Mesenchymal stem cell (in vitro differentiated cells and primary cell): ENCODE results near the gene SYDE2.

Experiments
- DNase-seq: peaks from one replicate; pipeline ENCODE4 v3.0.0-alpha.2; 2013
- H2AFZ ChIP-seq: one replicate; pipeline ENCODE4 v1.6.1; 2013; ENCODE audit warnings: low read depth, mild to moderate bottlenecking, control low read depth, inconsistent platforms, low read length, moderate library complexity
- H2AK5ac ChIP-seq: 2 replicates; pipeline ENCODE4 v1.6.1; 2013; ENCODE audit warnings: low read length, moderate library complexity, mild to moderate bottlenecking, inconsistent platforms; ENCODE audit not compliant: severe bottlenecking
- H2BK120ac ChIP-seq: one replicate; pipeline ENCODE4 v1.6.1; 2013; ENCODE audit warnings: low read depth, mild to moderate bottlenecking, inconsistent platforms, low read length, moderate library complexity
- H2BK12ac ChIP-seq, 2 experiments: one replicate each; pipeline ENCODE4 v1.6.1; 2013; ENCODE audit warnings: inconsistent platforms in 2 of 2, low read length in 2 of 2, mild to moderate bottlenecking in 2 of 2, moderate library complexity in 2 of 2, control low read depth in 1 of 2
- H2BK15ac ChIP-seq: one replicate; pipeline ENCODE4 v1.6.1; 2013; ENCODE audit warnings: mild to moderate bottlenecking, low read depth, inconsistent platforms; ENCODE audit not compliant: poor library complexity, severe bottlenecking
- H2BK5ac ChIP-seq: 2 replicates; pipeline ENCODE4 v1.6.1; 2013; ENCODE audit warnings: low read depth, mild to moderate bottlenecking, low read length, control low read depth, inconsistent platforms; ENCODE audit not compliant: poor library complexity, severe bottlenecking
- H3K14ac ChIP-seq, 2 experiments: one replicate each; pipeline ENCODE4 v1.6.1; 2013; ENCODE audit warnings: inconsistent platforms in 2 of 2, low read length in 2 of 2, control low read depth in 1 of 2, mild to moderate bottlenecking in 1 of 2, moderate library complexity in 1 of 2
- H3K18ac ChIP-seq, 2 experiments: one replicate each; pipeline ENCODE4 v1.6.1; 2013; ENCODE audit warnings: inconsistent platforms in 2 of 2, low read length in 2 of 2, control low read depth in 1 of 2, low read depth in 1 of 2, mild to moderate bottlenecking in 1 of 2
- H3K23ac ChIP-seq, 2 experiments: one replicate each; pipeline ENCODE4 v1.6.1; 2013; ENCODE audit warnings: inconsistent platforms in 2 of 2, low read length in 2 of 2, mild to moderate bottlenecking in 2 of 2, moderate library complexity in 2 of 2, control low read depth in 1 of 2
- H3K27ac ChIP-seq: 2 replicates; pipeline ENCODE4 v1.5.1; 2013; ENCODE audit warnings: mild to moderate bottlenecking, moderate library complexity, low read length, control low read depth, inconsistent platforms; ENCODE audit not compliant: poor library complexity, severe bottlenecking
- H3K27me3 ChIP-seq, 2 experiments: 2 replicates each; pipeline versions ENCODE4 v1.6.1 to v1.7.0; 2013; ENCODE audit warnings: low read length in 2 of 2, mild to moderate bottlenecking in 2 of 2, moderate library complexity in 2 of 2, control low read depth in 1 of 2, inconsistent platforms in 1 of 2; ENCODE audit not compliant: control insufficient read depth in 1 of 2, insufficient read depth in 1 of 2
- H3K36me3 ChIP-seq, 2 experiments: 2 replicates each; pipeline versions ENCODE4 v1.6.1 to v1.7.0; 2013; ENCODE audit warnings: low read length in 2 of 2, control low read depth in 1 of 2, inconsistent platforms in 1 of 2, low read depth in 1 of 2, mild to moderate bottlenecking in 1 of 2; ENCODE audit not compliant: insufficient read depth in 2 of 2, control insufficient read depth in 1 of 2
- H3K4ac ChIP-seq, 2 experiments: one replicate each; pipeline ENCODE4 v1.6.1; 2013; ENCODE audit warnings: inconsistent platforms in 2 of 2, low read length in 2 of 2, mild to moderate bottlenecking in 2 of 2, moderate library complexity in 2 of 2, control low read depth in 1 of 2, low read depth in 1 of 2
- H3K4me1 ChIP-seq: 2 replicates; pipeline ENCODE4 v1.6.1; 2013; ENCODE audit warnings: low read depth, low read length, control low read depth; ENCODE audit not compliant: control insufficient read depth, insufficient read depth
- H3K4me2 ChIP-seq: 2 replicates; pipeline ENCODE4 v1.6.1; 2013; ENCODE audit warnings: low read length, mild to moderate bottlenecking, inconsistent platforms; ENCODE audit not compliant: poor library complexity, severe bottlenecking
- H3K4me3 ChIP-seq, 2 experiments: 2 replicates each; pipeline versions ENCODE4 v1.5.1 to v1.7.0; 2013; ENCODE audit warnings: low read length in 2 of 2, mild to moderate bottlenecking in 2 of 2, control low read depth in 1 of 2, low read depth in 1 of 2; ENCODE audit not compliant: insufficient read depth in 1 of 2
- H3K79me1 ChIP-seq: replicated peaks from 2 replicates; pipeline ENCODE4 v1.6.1; 2013; ENCODE audit warnings: mild to moderate bottlenecking, control low read depth, low read length, inconsistent platforms; ENCODE audit not compliant: poor library complexity, severe bottlenecking
- H3K9ac ChIP-seq: 2 replicates; pipeline ENCODE4 v1.7.0; 2013; ENCODE audit warnings: mild to moderate bottlenecking, low read length, moderate library complexity
- H3K9me3 ChIP-seq: 2 replicates; pipeline ENCODE4 v1.7.0; 2013; ENCODE audit warnings: mild to moderate bottlenecking, low read length; ENCODE audit not compliant: control insufficient read depth
- H4K8ac ChIP-seq: one replicate; pipeline ENCODE4 v1.6.1; 2013; ENCODE audit warnings: inconsistent platforms, mild to moderate bottlenecking, low read length, moderate library complexity
- H4K91ac ChIP-seq: one replicate; pipeline ENCODE4 v1.6.1; 2013; ENCODE audit warnings: mild to moderate bottlenecking, low read length, inconsistent platforms
- WGBS: methylation state at CpG from one replicate; pipeline ENCODE4 v1.1.7; 2013; ENCODE audit warnings: mixed read lengths; 5-methylcytosine and 5-hydroxymethylcytosine counted together

The SYDE2 gene

DNA sequence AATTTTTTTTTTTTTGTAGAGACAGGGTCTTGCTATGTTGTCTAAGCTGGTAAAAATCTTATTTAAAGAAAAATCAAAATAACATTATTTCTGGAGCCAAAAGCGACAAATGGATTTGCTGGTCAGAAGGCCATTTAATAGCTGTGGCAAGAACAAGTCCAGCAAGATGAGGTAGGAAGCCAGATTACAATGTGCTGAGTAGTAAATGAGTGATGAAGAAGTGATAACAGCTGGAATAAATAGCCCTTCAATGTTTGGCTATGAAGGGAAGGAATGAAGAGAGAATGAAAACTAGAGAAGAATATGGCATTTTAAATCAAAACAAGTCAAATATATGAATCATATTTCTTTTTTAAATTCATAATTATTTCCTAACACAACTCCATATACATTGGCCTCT lies 34.5 kb downstream of the SYDE2 start:
- H3K9ac ChIP-seq = no peak overlapping the region
- H2BK12ac ChIP-seq = no peak overlapping the region
- 100% methylated on average over 1 of the region's 1 CpG for WGBS
- H3K4me2 ChIP-seq = no peak overlapping the region
- no peak overlapping the region for H3K4ac ChIP-seq
- H3K4me1 ChIP-seq = no peaks in the 10 kb centered on the region
- no peak overlapping the region for H2AFZ ChIP-seq
- H3K27me3 ChIP-seq = no peaks in the 10 kb centered on the region
- no peaks in the 10 kb centered on the region for H3K36me3 ChIP-seq
- no peak overlapping the region for H4K8ac ChIP-seq
- no peaks in the 10 kb centered on the region for H3K79me1 ChIP-seq
- no peak overlapping the region for H3K23ac ChIP-seq
- H4K91ac ChIP-seq = no peak overlapping the region
- H3K27ac ChIP-seq = no peak overlapping the region
- no peak overlapping the region for H2AK5ac ChIP-seq
- no peak for DNase-seq
- no peak overlapping the region for H3K18ac ChIP-seq
- no peaks in the 10 kb centered on the region for H3K9me3 ChIP-seq
- no peak overlapping the region for H2BK120ac ChIP-seq
- H3K4me3 ChIP-seq = no peak overlapping the region
- no peak overlapping the region for H3K14ac ChIP-seq
- no peak overlapping the region for H2BK15ac ChIP-seq
- no peak overlapping the region for H2BK5ac ChIP-seq

DNA sequence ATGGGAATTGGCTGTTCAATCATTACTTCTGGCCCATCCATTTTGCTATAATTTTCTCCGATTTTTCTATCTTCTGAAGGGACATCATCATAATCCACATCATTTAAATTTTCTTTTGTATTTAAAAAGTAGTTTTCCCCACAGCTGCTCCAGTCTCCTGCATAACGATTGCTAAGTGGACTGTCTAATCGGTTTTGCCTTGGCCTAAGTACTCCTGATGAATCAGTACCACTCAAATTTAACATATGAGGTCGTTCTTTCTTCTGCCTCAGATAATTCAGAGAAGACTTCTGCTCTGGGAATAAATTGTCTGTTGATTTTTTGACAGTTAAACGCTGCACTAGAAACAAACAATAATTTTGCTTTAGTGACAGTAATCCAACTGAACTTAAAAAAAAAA lies 41.9 kb downstream of the SYDE2 start:
- no peak overlapping the region for H3K4ac ChIP-seq
- H3K14ac ChIP-seq = no peak overlapping the region
- H3K27ac ChIP-seq = no peak overlapping the region
- no peak overlapping the region for H3K4me2 ChIP-seq
- no peak overlapping the region for H2BK15ac ChIP-seq
- H2BK5ac ChIP-seq = no peak overlapping the region
- no peak overlapping the region for H2AFZ ChIP-seq
- H2AK5ac ChIP-seq = no peak overlapping the region
- no peak overlapping the region for H4K8ac ChIP-seq
- H2BK120ac ChIP-seq = no peak overlapping the region
- H3K36me3 ChIP-seq = no peaks in the 10 kb centered on the region
- H3K9ac ChIP-seq = no peak overlapping the region
- no peak for DNase-seq
- H3K4me3 ChIP-seq = no peak overlapping the region
- H3K18ac ChIP-seq = no peak overlapping the region
- no peaks in the 10 kb centered on the region for H3K4me1 ChIP-seq
- WGBS = 93% methylated on average over 3 of the region's 5 CpGs
- no peak overlapping the region for H2BK12ac ChIP-seq
- no peak overlapping the region for H4K91ac ChIP-seq
- H3K23ac ChIP-seq = no peak overlapping the region
- no peaks in the 10 kb centered on the region for H3K9me3 ChIP-seq
- no peaks in the 10 kb centered on the region for H3K27me3 ChIP-seq
- no peaks in the 10 kb centered on the region for H3K79me1 ChIP-seq

DNA sequence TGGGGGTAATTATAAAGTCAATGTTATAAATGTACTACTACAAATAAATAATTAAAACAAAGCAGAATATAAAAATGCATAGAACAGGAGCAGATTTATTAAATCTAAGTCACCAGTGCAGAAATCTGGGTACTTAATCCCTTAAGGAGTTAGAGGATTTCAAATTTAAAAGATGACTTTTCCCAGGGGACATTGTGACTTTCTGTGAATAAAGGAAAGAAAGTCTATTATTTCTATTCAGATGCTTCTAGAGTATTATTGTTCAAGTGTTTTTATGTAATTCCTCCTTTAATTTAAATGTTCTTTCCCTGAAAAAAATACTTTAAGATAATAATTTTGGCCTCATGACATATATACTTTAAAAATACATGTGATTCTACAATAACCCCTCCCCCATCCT lies 43.4 kb downstream of the SYDE2 start:
- Histone ChIP-seq H3K4me3 (no peak overlapping the region), H3K23ac (no peak overlapping the region), H2BK15ac (no peak overlapping the region), H3K4me2 (no peak overlapping the region), H4K8ac (no peak overlapping the region), H3K18ac (no peak overlapping the region), H3K4ac (no peak overlapping the region), H2BK12ac (no peak overlapping the region), H3K14ac (no peak overlapping the region), H2BK5ac (no peak overlapping the region), H3K27me3 (no peaks in the 10 kb centered on the region), H3K4me1 (no peaks in the 10 kb centered on the region), H3K36me3 (no peaks in the 10 kb centered on the region), H2BK120ac (no peak overlapping the region), H3K9ac (no peak overlapping the region), H3K79me1 (no peaks in the 10 kb centered on the region), H4K91ac (no peak overlapping the region), H2AK5ac (no peak overlapping the region), H3K27ac (no peak overlapping the region), H3K9me3 (no peaks in the 10 kb centered on the region), H2AFZ (no peak overlapping the region)
- DNase-seq = no peak

DNA sequence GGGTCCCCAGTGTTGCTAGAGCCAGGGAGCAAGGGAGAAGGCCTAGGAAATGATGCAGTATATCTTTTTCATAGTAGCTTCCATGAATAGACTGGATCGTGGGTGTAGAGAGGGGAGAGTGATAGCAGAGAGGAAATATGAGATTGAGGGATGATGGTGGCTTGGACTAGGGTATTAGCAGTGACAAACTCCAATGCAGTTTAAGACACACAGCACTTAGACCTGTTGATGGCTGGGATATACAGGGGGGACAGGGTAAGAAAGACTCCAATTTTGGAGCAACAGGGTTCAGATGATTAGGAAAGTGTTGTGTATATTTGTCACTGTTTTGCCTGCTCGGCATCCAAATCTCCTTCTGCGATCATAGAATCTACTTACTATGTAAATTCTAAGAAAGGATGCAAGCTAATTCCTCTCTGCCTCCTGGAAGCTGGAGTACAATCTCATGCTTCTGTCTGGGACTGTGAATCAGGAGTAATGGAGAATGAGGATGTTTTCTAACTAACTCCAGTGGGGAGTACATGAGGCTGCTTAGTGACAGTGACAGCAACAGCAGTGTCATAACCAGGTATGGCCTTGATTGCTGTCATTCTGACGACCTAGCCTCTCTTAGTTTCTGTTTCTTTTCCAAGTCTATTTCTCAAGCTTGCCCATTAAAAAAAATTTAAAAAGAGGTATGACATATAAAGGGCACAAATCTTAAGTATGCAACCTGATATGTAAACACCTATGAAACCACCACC lies 47.5 kb downstream of the SYDE2 start:
- Histone ChIP-seq H2AFZ (no peak overlapping the region), H2BK120ac (no peak overlapping the region), H3K23ac (no peak overlapping the region), H3K79me1 (no peaks in the 10 kb centered on the region), H3K4me3 (no peak overlapping the region), H3K14ac (no peak overlapping the region), H3K9ac (no peak overlapping the region), H3K27me3 (no peaks in the 10 kb centered on the region), H3K36me3 (no peaks in the 10 kb centered on the region), H2BK12ac (no peak overlapping the region), H3K18ac (no peak overlapping the region), H3K4me2 (no peak overlapping the region), H4K8ac (no peak overlapping the region), H2BK5ac (no peak overlapping the region), H4K91ac (no peak overlapping the region), H3K27ac (no peak overlapping the region), H2BK15ac (no peak overlapping the region), H3K4me1 (no peaks in the 10 kb centered on the region), H3K9me3 (no peaks in the 10 kb centered on the region), H2AK5ac (no peak overlapping the region), H3K4ac (no peak overlapping the region)
- WGBS = 80% methylated on average over 2 of the region's 4 CpGs
- DNase-seq = no peak
